Measurements from ENCODE around the gene PDZD2. TPM values are rescaled to one million over a fixed set of nuclear protein-coding genes. Genes with fewer than 3 reads are reported as not detected.

The PDZD2 gene
- total RNA-seq, 1 experiment from 2014 or later: 0.37 TPM

DNA sequence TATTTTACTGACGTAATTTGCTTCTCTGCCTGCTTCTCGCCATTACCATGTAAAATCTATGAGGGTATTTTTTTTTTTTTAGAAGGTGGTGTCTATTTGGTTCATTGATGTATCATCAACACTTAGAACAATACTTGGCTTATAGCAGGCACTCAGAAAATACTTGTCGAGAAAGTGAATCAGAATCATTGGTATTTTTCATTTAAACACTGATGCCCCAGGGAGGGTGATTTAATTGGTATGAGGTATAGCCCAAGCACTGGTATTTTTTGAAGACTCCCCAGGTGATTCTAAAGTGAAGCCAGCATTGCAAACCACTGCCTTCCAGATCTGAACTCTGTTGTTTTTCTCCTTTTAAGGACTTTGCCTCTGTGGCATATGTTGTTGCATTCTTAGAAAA, 16.6 kb downstream of the PDZD2 start:
- Histone ChIP-seq H3K9me2 (ENCODE audit: insufficient read depth) (no peaks in the 10 kb centered on the region), H3K36me3 (ENCODE audit: control insufficient read depth in 1 of 2, insufficient read depth in 2 of 2, low read length in 2 of 2) (no peaks in the 10 kb centered on the region), H3K4me2 (ENCODE audit: low read length) (no peak overlapping the region), H3K27me3 (ENCODE audit: insufficient read depth, low read length) (peaks cover 13% of the 10 kb centered on the region), H3K4me1 (ENCODE audit: control insufficient read depth in 1 of 2, insufficient read depth in 2 of 2, low read length in 2 of 2) (no peaks in the 10 kb centered on the region), H2AFZ (ENCODE audit: low read depth, low read length, poor library complexity, severe bottlenecking) (no peak overlapping the region), H3K9ac (ENCODE audit: low read length) (no peak overlapping the region), H4K20me1 (ENCODE audit: insufficient read depth) (no peaks in the 10 kb centered on the region), H3K4me3 (replicated peaks in 1 of 2; ENCODE audit: low read depth in 1 of 2, low read length in 2 of 2) (no peak overlapping the region), H3K9me3 (ENCODE audit: control insufficient read depth in 1 of 2, insufficient read depth in 1 of 2, low read depth in 1 of 2, low read length in 2 of 2) (no peaks in the 10 kb centered on the region), H3K27ac (ENCODE audit: low read depth, low read length) (no peak overlapping the region), H3K79me2 (ENCODE audit: insufficient read depth, low read length) (no peaks in the 10 kb centered on the region)
- RAD21 ChIA-PET (ENCODE audit: low non-redundant PET in 1 of 2, low total read pairs in 2 of 2, uncharacterized antibody in 2 of 2, unreplicated experiment in 2 of 2): no interaction called here
- CTCF ChIA-PET: no interaction called here
- POLR2A ChIA-PET: no interaction called here
- ATAC-seq: no peak
- intact Hi-C loops (cut with micrococcal nuclease): no loop called here
- no TSS peak for BruUV-seq (replicated peaks)
- no peak for DNase-seq (ENCODE audit: low read depth, low spot score)
- TF ChIP-seq CTCF (IDR thresholded peaks at IDR 0.05 in 2 of 3, conservative IDR thresholded peaks at IDR 0.05 in 1 of 3; ENCODE audit: borderline replicate concordance in 1 of 3, insufficient read depth in 1 of 3, low read depth in 2 of 3, low read length in 2 of 3) (no peak), YY1 (IDR thresholded peaks at IDR 0.05; ENCODE audit: extremely low read depth, insufficient replicate concordance, low read depth, low read length) (no peak), SP1 (IDR thresholded peaks at IDR 0.05; ENCODE audit: low read depth) (no peak), EGR1 (IDR thresholded peaks at IDR 0.05; ENCODE audit: low read depth) (no peak), TCF7L2 (IDR thresholded peaks at IDR 0.05; ENCODE audit: borderline replicate concordance, extremely low read depth, insufficient read depth, insufficient read length) (no peak), POLR2AphosphoS5 (IDR thresholded peaks at IDR 0.05; ENCODE audit: low read depth, low read length) (no peak), EZH2 (IDR thresholded peaks at IDR 0.05) (no peak), ATF3 (IDR thresholded peaks at IDR 0.05) (no peak), RAD21 (IDR thresholded peaks at IDR 0.05; ENCODE audit: low read depth) (no peak), POLR2A (IDR thresholded peaks at IDR 0.05; ENCODE audit: borderline replicate concordance, extremely low read depth, insufficient read depth, insufficient read length) (no peak), MAX (IDR thresholded peaks at IDR 0.05) (no peak), SIN3A (IDR thresholded peaks at IDR 0.05; ENCODE audit: low read depth) (no peak), CBX3 (IDR thresholded peaks at IDR 0.05; ENCODE audit: low read depth) (no peak), CEBPB (IDR thresholded peaks at IDR 0.05; ENCODE audit: low read depth) (no peak), FOSL1 (IDR thresholded peaks at IDR 0.05; ENCODE audit: low read depth) (no peak)
- TF ChIP-seq, protein P1, sequence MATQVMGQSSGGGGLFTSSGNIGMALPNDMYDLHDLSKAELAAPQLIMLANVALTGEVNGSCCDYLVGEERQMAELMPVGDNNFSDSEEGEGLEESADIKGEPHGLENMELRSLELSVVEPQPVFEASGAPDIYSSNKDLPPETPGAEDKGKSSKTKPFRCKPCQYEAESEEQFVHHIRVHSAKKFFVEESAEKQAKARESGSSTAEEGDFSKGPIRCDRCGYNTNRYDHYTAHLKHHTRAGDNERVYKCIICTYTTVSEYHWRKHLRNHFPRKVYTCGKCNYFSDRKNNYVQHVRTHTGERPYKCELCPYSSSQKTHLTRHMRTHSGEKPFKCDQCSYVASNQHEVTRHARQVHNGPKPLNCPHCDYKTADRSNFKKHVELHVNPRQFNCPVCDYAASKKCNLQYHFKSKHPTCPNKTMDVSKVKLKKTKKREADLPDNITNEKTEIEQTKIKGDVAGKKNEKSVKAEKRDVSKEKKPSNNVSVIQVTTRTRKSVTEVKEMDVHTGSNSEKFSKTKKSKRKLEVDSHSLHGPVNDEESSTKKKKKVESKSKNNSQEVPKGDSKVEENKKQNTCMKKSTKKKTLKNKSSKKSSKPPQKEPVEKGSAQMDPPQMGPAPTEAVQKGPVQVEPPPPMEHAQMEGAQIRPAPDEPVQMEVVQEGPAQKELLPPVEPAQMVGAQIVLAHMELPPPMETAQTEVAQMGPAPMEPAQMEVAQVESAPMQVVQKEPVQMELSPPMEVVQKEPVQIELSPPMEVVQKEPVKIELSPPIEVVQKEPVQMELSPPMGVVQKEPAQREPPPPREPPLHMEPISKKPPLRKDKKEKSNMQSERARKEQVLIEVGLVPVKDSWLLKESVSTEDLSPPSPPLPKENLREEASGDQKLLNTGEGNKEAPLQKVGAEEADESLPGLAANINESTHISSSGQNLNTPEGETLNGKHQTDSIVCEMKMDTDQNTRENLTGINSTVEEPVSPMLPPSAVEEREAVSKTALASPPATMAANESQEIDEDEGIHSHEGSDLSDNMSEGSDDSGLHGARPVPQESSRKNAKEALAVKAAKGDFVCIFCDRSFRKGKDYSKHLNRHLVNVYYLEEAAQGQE (IDR thresholded peaks at IDR 0.05; ENCODE audit: low read depth): no peak
